ENCODE data around the gene PDYN. TPM values are rescaled to one million over a fixed set of nuclear protein-coding genes. Genes with fewer than 3 reads are reported as not detected.

PDYN gene
- total RNA-seq, 6 experiments from 2014 or later: not detected

GRCh38 chr20:2006452-2007361 is 12.8 kb upstream of the PDYN start:
- H3K27ac Mint-ChIP-seq: no peak overlapping the region
- peak; percentile 97 for TF ChIP-seq CTCF (IDR thresholded peaks at IDR 0.05)
- no peaks in the 10 kb centered on the region for H3K9me3 Mint-ChIP-seq
- H3K4me3 Mint-ChIP-seq: no peak overlapping the region
- H3K4me1 Mint-ChIP-seq (ENCODE audit: low read depth): no peaks in the 10 kb centered on the region
- H3K27me3 Mint-ChIP-seq (ENCODE audit: insufficient read depth): peaks cover 26% of the 10 kb centered on the region
- no peak for DNase-seq
- no peaks in the 10 kb centered on the region for H3K36me3 Mint-ChIP-seq (ENCODE audit: low read depth)

GRCh38 chr20:2005831-2006426 is 12.1 kb upstream of the PDYN start:
- H3K27me3 Mint-ChIP-seq (ENCODE audit: insufficient read depth): peaks cover 30% of the 10 kb centered on the region
- no peak overlapping the region for H3K27ac Mint-ChIP-seq
- no peaks in the 10 kb centered on the region for H3K36me3 Mint-ChIP-seq (ENCODE audit: low read depth)
- H3K4me1 Mint-ChIP-seq (ENCODE audit: low read depth): no peaks in the 10 kb centered on the region
- no peak overlapping the region for H3K4me3 Mint-ChIP-seq
- no peak for TF ChIP-seq CTCF (IDR thresholded peaks at IDR 0.05)
- DNase-seq: peak; percentile 42
- H3K9me3 Mint-ChIP-seq: no peaks in the 10 kb centered on the region

GRCh38 chr20:2005359-2005758 is 11.5 kb upstream of the PDYN start:
- H3K9me3 Mint-ChIP-seq: no peaks in the 10 kb centered on the region
- H3K27ac Mint-ChIP-seq: no peak overlapping the region
- peaks cover 32% of the 10 kb centered on the region for H3K27me3 Mint-ChIP-seq (ENCODE audit: insufficient read depth)
- H3K4me3 Mint-ChIP-seq: no peak overlapping the region
- H3K36me3 Mint-ChIP-seq (ENCODE audit: low read depth): no peaks in the 10 kb centered on the region
- no peaks in the 10 kb centered on the region for H3K4me1 Mint-ChIP-seq (ENCODE audit: low read depth)
- DNase-seq: peak; percentile 10
- no peak for TF ChIP-seq CTCF (IDR thresholded peaks at IDR 0.05)

- no peaks in the 10 kb centered on the region for H3K36me3 Mint-ChIP-seq (ENCODE audit: low read depth)
- no peak for TF ChIP-seq CTCF (IDR thresholded peaks at IDR 0.05)
- no peaks in the 10 kb centered on the region for H3K4me1 Mint-ChIP-seq (ENCODE audit: low read depth)
- no peak overlapping the region for H3K27ac Mint-ChIP-seq
- H3K4me3 Mint-ChIP-seq: no peak overlapping the region
- peaks cover 29% of the 10 kb centered on the region for H3K27me3 Mint-ChIP-seq (ENCODE audit: insufficient read depth)
- H3K9me3 Mint-ChIP-seq: no peaks in the 10 kb centered on the region
- DNase-seq: no peak
Measured at GRCh38 chr20:2004171-2004570, 10.3 kb upstream of the PDYN start.

DNA sequence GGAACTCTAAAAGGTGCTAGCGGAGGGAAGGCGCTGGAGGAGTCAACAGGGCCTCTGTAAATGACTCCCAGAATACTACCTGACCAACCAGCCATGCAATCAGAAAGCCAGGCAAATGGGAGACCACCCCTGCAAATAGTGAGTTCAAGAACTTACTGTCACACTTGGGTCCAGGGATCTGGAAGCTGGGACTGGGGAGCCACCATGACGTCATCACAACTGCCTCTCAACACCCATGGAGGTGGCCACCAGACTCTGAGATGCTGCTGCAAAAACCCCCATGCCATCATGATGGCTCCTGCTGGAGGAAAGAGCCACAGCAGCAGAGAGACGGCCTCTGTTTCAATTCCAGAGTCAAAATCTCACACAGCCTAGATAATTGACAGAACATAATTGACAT is 8.5 kb upstream of the PDYN start:
- H3K27me3 Mint-ChIP-seq (ENCODE audit: insufficient read depth): peaks cover 41% of the 10 kb centered on the region
- no peaks in the 10 kb centered on the region for H3K36me3 Mint-ChIP-seq (ENCODE audit: low read depth)
- no peak overlapping the region for H3K27ac Mint-ChIP-seq
- TF ChIP-seq CTCF (IDR thresholded peaks at IDR 0.05): no peak
- H3K4me3 Mint-ChIP-seq: no peak overlapping the region
- H3K9me3 Mint-ChIP-seq: no peaks in the 10 kb centered on the region
- no peaks in the 10 kb centered on the region for H3K4me1 Mint-ChIP-seq (ENCODE audit: low read depth)
- DNase-seq: no peak

Measured in HFFc6 (cell line).